Measurements from ENCODE around the gene DLGAP1.
"Not testable (repeated sequence)": the region's sequence is repeated elsewhere in the genome, so short reads cannot be mapped to it uniquely, and the experiment has no call there.

The DLGAP1 gene

DNA sequence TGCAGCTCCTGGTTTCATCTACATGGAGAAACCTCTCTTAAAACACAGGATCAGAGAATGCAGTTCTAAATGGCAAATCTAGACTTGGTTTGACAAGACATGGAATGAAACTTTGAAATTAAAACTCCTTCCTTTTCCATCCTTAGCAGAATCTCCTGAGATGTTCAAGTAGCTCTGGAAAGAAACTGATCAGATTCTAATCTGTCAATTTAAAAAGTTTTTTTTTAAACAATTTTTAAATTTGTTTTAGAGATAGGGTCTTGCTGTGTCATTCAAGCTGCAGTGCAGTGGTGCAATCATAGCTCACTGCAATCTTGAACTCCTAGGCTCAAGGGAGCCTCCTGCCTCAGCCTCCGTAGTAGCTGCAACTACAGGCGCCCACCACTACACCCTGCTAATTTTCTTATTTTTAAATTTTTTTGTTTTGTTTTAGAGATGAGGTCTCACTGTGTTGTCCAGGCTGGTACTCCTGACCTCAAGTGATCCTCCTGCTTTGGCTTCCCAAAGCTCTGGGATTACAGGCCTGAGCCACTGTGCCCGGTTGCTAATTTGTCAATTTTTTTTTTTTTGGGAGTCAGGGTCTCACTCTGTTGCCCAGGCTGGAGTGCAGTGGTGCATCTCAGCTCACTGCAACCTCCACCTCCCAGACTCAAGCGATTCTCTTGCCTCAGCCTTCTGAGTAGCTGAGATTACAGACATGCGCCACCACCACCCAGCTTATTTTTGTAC, 788.4 kb downstream of the DLGAP1 start:
- DNase-seq = no peak

DNA sequence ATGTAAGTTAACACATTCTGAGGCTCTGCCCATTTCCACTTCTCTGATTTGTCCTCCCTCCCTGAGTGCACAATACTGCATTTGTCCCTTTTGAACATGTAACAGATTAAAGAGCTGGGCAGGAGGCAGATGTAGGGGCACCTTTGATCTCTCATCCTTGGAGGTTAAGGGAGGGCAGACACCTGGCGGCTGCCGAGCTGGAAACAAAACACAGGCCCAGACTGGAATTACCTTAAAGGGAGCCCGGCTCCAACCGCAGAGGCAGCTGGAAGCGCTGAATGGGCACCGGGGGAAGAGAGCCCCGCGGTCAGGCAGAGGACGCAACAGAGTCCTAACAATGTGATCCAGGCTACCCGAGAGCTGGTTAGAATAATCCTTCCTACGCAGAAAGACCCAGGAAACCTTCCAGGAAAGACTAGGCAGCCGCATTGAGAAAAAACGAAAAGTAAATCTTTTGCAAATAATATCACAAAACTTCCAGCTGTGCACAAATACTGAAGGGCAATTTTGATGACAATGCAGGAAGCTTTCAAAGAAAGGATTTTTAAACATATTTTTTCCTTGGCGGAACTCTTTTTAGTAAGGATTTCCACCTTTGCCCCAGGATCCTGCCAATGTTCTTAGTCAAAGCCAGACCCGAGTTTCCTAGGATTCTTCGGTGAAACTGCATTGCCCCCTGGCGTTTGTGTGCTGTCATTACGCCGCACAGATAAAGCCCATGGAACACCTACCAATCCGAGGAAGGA, 789.2 kb downstream of the DLGAP1 start:
- DNase-seq = peak; percentile 83

DNA sequence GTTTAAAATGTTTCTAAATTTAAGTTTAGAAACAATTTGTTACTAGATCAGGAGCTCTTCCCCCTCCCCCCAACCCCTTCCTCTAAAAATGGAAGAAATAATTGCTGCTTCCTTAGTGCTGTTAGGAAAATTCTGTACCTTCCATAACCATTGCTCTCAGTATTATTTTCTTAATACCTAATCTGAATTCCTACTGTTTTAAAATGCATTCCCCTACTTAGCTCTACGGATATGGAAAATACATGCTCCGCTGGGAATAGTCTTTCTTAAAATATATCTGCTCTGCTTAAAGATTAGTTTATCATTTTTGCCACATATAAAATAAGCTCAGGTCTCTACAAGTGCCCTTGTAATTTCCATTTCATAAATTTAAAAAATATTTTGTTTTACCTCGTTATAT, 789.9 kb downstream of the DLGAP1 start:
- DNase-seq = no peak

DNA sequence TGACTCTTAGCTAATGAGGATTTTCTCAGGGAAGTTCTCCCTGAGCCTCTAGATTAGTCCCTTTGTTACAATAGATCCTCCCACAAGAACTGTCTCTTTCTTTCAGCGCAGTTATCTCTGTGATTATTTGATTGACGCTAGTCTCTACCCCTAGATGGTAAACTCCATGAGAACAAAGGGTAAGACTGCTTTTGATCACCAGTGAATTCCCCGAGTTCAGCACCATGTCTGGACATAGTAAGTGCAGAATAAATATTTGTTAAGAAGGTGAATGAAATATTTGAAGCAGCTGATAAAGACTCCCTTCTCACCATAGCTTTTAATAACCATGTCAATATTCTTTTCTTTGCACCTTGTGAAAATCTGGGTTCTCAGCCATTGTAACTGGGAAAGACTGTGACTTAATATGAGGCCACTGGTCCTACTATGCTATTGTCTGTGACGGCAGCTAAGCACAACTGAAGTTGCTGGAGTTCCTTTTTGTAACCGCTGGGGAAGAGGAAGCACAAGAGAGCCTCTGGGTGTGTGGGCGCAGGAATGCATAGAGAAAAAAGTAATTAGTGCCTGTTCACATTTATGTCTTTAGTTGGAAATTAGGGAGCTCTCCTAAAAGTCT, 790.4 kb downstream of the DLGAP1 start:
- DNase-seq = no peak

DNA sequence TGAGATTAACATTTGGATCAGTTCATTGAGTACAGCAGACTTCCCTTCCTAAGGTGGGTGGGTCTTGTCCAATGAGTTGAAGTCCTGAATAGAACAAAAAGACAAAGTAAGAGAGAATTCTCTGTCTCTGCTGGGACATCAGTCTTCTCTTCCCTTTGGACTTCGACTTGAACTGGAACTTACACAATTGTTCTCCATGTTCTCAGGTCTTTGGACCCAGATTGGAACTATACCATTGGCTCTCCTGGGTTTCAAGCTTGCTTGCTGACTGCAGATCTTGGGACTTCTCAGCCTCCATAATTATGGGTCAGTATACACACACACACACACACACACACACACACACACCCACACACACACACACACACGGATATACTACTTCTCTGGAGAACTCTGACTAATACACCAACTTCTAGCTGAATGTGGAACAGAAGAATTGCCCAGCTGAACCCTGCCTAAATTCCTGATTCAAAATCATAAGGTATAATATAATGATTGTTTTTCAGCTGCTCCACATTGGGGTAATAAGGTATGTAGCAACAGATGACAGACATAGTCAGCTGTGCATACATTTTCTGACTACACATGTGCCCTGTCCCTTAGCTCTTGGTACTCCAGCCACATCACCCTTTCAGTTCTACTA, 791.1 kb downstream of the DLGAP1 start:
- DNase-seq = no peak

DNA sequence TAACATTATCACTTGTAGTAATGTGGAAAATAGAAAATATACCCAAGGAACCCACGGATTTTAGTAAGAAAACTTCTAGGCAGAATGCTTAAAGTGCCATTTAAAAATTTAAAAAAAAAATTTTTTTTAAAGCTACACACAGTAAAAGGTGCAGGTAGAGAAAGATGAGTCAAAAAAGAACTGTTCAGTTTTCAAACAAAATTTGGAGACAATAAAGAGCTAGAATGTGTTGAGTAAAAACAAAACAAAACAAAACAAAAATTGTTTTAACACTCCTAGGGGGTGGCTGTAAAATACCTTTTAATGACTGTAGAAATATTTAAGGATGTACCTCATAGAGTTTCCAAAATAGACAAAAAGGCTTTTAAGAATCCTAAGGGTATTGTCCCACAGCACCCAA, 793.1 kb downstream of the DLGAP1 start:
- DNase-seq = peak; percentile 47

DNA sequence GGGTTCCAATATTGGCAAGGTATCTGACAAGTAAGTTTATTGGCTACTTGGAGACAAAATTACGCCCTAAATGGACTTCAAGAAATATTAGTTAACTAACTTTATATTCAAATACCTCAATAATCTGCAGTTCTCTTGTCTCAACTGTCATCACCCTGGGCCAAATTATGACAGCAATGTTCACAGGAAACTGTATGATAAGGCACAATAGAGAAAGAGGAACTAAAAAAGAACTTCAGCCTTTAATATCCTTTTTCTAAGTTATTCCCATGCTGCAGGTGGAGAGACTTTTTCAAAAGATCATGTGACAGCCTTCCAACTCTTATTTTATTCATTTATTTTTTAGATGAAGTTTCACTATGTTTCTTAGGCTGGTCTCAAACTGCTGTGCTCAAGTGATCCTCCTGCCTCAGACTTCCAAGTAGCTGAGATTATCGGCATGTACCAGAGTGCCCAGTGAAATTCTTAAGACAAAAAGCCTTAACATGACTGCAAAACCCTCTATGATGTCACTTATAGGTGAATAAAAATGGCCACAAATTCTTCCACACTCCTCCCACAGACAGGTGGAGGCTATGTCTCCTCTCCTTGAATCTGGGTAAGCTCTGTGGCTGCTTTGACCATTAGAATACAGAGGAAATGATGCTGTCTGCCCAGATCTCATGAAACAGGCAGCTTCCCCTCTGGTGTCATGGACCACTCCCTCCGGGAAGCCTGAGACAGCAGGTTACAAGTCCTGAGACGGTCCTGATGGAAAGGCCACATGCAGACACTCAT, 794.2 kb downstream of the DLGAP1 start:
- no peak for DNase-seq

DNA sequence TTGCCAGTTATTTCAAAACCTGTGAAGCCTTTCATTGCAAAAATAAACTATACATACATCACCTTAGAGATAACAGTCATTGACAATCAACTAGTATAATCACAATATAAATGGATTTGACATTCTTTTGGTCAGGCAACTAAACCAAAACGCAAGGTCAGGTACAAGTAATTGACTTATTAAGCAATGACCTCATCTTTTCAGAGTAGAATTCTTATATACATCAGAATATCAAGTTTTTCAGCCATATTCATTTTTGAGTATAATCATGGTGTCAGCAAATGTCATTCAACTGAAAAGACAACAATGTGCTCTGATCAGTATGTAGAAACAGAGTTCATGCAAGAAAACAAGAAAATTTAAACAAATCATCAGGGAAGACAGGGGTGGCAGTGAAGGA, 796.6 kb downstream of the DLGAP1 start:
- no peak for DNase-seq

DNA sequence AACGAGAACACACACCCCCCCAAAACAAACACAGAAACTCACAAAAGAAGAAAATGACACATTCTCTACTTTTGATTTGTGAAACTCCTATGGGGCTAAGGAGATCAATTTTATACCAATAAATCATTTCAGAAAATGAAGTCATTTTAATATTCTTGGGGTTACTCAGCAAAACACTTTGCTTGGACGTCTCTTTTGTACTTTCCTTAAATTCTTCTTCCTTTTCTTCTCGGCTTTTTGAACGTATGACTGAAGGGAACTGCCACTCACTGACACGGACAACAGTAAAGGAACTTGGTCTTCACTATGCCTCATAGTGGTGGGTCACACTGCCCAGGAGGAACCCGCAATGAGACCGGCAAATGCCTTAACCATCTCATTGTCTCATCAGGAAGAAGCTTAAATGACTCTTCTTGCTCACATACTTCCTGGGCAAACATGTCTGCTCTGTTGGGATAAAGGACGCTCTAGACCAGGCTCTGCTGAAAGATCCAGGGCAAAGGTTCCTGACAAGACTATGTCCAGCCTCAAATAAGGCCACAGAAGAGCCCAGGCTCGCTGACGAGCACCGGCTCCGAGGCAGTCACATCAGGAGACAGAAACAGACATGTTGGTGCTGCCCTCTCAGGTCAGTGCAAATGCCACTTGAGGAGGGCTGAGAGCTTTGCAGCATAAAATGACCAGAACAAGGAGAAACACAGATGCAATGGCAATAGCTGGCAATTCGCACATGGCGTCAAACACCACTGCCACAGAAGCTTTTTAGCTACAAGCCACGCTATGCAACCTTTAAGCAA, 799.7 kb downstream of the DLGAP1 start:
- DNase-seq = peak; percentile 18

DNA sequence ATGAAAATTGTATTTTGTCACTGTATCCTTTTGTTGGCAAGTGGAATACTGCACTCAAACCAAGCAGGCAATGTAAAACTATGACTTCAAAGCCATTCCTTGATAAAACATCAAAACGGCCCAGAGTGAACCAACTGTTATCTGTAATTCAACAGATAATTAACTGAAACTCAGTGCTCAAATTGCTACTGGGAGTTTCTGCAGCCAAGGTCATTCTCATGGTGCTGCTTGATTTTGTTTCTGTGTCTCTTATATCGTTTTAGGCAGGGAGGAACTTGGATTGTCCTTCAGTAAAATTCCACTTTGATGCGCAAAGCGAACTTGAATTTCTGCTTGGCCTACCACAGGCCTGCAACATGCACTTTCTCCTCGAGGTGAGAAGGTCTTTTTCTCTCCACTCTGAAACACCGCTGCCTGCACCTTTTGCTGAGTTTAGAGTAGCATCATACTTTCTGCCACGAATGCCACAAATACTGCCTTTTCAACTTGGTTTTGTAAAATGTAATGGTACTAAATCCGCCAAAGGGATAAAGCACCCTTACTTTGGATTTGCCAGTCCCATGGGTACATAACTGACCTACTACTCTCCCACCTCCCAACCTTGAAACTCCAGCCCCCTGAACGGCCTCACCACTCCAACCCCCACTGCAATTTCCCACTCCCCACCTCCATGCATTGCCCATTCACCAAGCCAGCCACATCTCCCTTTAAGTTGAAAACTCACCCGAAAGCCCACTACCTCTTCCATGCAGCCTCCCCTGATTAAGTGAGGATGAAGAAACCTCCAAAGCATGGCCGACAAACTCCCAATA, 800.5 kb downstream of the DLGAP1 start:
- no peak for DNase-seq

DNA sequence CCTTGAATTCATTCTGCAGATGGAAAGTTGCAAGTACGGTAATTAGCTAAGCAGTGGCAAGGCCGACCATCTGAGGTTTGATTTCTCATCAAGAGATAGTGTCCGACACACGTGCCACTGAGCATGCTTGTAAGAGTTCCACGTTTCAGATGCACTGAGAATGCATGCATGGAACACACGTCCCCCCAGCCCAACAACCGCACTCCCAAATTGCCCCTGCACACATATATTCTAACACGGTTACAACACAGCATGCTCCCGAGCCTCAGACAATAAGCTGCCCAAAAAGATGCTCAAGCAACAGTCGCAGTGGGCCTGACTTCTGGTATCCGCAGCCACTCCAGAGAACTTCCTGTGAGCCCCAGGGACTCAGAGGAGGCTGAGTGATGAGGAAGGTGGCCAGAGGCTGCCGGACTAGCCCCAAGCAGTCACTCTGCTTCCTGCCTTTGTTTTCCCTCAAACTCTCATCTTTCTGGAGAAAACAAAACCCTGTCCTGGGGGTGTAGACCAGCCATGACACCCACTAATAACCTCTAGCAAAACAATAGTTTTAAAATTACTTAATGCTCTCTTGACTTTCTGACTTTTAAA, 801.2 kb downstream of the DLGAP1 start:
- DNase-seq = no peak

DNA sequence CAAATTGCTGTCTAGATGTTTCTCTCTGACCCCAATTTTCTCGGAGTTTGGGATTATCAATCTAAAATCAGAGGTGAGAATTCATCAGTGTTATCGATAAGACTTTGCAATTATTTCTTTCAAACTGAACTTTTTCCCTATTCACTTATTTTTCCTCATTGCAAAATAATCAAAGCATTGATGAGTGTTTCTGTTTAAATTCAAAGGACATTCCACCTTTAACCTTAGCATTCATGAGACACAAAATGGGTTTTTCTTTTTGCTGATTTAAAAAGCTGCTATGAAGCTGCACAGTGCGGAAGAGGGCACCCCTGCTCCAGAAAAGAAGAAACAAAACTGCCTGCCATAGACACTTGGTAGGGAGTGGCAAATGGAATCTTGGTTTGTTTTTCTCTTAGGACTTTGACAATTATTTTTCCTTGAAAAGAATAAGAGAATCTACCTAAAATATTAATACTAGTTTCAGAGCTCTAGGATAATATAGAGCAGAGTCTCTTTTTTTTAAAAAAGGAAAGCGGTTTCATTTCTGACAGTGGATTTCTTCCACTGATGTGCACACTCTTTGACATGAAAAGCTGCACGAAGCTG, 801.8 kb downstream of the DLGAP1 start:
- DNase-seq = no peak

DNA sequence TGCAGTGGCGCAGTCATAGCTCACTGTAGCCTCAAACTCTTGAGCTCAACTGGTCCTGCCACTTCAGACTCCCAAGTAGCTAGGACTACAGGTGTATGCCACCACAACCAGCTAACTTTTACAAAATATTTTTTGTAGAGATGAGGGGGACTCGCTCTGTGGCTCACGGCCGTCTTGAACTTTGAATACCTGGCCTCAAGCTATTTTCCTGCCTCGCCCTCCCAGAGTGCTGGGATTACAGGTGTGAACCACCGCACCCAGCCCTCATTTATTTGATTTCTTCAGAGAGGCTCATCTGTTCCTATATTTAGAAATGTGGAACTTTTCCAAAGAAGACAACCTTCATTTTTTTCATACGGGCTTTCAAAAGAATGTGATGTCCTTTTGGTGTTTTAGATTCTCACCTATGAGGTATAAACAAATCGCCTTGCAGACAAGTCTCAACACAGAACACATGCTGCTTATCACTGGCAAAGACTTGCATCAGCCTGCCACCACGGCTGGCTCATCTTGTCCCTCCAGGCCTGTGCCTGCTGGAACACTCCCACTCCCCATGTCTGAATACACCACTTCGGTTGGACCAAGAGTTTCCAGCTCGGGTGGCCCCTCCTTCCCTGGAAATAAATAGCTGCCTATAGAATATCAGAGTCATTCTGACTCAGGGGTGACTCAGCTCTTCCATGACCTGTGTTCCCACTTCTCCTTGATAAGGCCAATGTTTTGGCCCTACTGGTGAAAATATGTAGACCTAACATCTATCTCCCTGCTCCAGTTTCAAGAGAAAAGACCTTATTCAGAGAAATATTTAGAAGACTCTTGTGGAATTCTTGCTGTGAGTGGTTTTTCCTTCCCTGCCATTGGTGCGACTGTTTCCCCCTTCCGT, 802.5 kb downstream of the DLGAP1 start:
- DNase-seq = peak; percentile 58

DNA sequence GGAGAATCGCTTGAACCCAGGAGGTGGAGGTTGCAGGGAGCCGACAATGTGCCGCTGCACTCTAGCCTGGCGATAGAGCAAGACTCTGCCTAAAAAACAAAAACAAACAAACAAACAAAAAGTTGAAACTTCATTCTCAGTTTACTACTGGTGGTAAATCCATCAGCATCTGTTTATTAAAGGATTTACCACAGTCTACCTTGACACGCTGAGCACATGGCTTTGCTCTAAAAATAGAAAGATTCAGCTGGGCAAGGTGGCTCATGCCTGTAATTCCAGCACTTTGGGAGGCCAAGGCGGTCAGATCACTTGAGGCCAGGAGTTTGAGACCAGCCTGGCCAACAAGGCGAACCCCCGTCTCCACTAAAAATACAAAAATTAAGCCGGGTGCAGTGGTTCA, 803.8 kb downstream of the DLGAP1 start:
- no peak for DNase-seq

DNA sequence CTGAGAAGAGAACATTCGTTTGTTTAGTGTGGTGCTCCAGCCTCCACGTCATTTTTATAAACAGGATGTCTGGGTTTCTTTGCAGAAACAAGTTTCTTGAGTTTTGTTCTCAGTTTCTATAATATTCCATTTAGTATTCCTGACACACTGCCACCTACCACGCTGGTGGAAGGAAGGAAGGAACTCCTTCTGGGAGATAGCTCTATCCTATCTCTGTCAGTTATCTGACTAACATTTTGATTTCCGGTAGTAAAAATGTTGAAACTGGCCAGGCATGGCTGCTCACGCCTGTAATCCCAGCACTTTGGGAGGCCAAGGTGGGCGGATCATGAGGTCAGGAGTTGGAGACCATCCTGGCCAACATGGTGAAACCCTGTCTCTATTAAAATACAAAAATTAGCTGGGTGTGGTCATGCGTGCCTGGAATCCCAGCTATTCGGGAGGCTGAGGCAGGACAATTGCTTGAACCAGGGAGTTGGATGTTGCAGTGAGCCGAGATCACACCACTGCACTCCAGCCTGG, 804.5 kb downstream of the DLGAP1 start:
- DNase-seq = not testable (repeated sequence)

DNA sequence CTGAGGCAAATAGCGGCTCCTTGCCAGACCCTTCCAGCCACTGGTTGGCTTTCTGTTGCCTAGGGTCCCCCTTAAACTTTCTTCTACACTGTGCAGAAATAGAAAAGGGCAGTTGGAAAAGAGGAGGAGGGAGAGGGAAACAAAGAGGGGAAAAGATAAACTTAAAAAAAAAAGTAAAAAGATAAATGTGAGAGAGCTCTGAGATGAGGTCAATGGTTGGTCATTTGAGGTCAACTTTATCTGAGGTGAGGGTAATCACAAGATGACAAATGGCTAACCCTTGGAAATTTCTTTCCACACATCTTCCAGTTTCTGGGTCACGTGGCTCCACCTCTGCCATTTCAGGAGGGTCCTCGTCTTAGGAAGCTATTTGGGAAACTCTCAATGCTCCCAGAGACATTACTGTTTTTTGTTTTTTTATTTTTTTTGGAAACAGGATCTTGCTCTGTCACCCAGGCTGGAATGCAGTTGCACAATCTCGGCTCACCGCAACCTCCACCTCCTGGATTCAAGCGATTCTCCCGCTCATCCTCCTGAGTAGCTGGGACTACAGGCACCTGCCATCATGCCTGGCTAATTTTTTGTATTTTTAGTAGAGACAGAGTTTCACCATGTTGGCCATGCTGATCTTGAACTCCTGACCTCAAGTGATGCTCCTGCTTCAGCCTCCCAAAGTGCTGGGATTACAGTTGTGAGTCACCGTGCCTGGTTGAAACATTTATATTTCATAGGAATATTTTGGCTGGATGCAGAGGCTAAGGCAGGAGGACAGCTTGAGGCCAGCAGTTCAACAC, 805.3 kb downstream of the DLGAP1 start:
- no peak for DNase-seq

DNA sequence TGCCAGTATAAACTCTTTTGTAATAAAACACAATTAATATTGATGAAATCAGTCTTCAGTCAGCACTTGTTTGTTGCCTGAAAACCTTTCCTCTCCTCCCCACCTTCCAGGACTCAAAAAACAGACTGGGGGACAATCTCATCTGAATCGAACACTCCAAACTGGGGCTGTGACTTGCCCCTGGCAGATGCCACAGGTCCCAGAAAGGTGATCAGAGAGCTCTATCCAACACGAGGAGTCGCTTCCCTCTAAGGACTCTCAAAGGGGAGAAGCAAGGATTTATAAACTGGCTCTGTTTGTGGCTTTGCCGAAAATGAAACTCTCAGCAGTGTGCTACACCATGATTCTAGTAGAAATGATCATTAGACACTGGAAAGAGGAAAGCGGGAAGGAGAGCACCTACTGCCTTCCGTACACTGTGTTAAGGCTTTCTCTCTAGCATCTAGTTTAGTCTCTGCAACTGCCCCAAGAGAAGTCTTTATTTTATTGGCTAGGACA, 805.9 kb downstream of the DLGAP1 start:
- DNase-seq = no peak

DNA sequence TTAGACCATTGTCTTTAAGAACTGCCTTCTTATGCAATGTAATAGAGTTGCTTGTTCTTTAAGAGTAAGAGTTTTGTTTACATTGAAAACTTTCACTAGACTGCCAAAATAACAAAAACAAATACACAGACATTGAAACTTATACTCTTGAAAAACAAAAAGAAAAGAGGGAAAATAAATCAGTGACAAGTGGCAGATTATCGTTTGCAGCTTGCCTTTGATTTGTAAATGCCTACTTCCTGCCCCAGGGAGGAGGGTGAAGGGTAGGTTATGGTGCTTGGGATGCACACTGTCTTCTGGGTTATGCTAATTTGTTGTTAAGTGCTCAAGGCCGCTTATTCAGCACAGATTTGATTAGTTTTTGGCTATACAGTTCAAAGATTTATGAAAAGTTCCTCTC, 806.5 kb downstream of the DLGAP1 start:
- DNase-seq = no peak
